DOHH2 (cell line): ENCODE data around the gene LYZL2.

Experiments
- CTCF ChIP-seq: fragments of 200-600 bp; sonication (generic); IDR thresholded peaks from one replicate; pipeline ENCODE4 v1.5.1; 2014; ENCODE audit warnings: antibody characterized with exemption, mild to moderate bottlenecking, low read depth, low read length; ENCODE audit not compliant: poor library complexity, severe bottlenecking
- EZH2phosphoT487 ChIP-seq: fragments of 200-600 bp; sonication (generic); IDR thresholded peaks from 2 replicates; pipeline ENCODE4 v1.6.1; 2017; ENCODE audit warnings: borderline replicate concordance, mild to moderate bottlenecking, antibody characterized with exemption, low read length, moderate library complexity, mixed read lengths

DNA sequence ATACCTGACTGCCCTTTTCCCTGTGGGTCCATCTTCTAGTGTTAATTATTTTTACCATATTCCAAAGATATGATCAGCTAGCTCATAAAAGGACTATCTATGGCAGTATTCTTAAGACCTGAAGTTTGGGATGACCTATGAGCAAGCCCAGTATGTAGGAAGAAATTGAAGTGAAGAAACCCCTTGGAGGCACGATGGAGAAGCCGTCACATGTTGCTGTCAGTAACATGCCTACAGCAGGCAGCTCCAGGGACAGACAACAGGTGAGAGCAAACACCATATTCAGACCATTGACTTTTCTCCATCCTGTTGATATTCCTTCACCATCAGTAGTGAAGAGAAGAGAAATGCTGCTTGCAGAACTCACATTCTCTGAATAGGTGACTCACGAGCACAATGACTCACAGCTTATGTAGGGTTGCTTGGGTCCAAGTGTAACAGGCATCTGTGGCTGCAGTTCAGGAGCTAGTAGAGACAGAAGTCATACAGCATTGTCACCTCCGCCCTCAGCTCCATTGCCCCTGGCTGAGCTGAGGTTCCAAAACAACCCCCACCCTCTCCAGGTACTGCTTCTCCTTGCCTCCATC is 8.4 kb upstream of the LYZL2 start:
- TF ChIP-seq CTCF (no peak), EZH2phosphoT487 (no peak)
